ENCODE data around the gene PNLIPRP3. TPM values are rescaled to one million over a fixed set of nuclear protein-coding genes. Genes with fewer than 3 reads are reported as not detected.

Gene PNLIPRP3
- total RNA-seq, 2 donors from 2014 or later: not detected

DNA sequence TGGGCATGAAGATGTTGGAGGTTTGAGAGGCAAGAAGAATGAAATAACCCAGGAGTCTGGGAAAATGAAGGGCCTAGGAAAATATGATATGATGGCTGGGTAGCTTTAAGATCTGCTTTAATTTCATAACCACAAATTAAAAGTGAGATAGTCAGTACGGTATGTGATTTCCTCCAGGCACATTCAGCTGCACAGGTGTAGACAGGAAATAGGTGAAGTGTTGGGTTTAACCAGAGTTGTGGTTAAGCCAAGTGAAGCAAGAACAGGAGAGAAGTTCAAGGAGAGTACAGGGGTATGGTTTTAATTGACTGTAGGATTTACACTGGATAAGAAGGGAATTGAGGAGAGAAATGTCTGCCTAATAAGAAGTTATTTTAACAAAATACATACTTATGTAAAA lies 2.6 kb downstream of the PNLIPRP3 start:
- TF ChIP-seq, protein P1, sequence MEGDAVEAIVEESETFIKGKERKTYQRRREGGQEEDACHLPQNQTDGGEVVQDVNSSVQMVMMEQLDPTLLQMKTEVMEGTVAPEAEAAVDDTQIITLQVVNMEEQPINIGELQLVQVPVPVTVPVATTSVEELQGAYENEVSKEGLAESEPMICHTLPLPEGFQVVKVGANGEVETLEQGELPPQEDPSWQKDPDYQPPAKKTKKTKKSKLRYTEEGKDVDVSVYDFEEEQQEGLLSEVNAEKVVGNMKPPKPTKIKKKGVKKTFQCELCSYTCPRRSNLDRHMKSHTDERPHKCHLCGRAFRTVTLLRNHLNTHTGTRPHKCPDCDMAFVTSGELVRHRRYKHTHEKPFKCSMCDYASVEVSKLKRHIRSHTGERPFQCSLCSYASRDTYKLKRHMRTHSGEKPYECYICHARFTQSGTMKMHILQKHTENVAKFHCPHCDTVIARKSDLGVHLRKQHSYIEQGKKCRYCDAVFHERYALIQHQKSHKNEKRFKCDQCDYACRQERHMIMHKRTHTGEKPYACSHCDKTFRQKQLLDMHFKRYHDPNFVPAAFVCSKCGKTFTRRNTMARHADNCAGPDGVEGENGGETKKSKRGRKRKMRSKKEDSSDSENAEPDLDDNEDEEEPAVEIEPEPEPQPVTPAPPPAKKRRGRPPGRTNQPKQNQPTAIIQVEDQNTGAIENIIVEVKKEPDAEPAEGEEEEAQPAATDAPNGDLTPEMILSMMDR (IDR thresholded peaks at IDR 0.05): no peak
- Histone ChIP-seq H3K4me1 (no peaks in the 10 kb centered on the region), H3K9ac (ENCODE audit: low read depth in 2 of 2, low read length in 2 of 2) (no peak overlapping the region), H3K27ac (no peak overlapping the region), H3K4me3 (no peak overlapping the region), H3K9me3 (no peaks in the 10 kb centered on the region), H3K36me3 (no peaks in the 10 kb centered on the region), H3K27me3 (no peaks in the 10 kb centered on the region)
- DNase-seq: no peak
- intact Hi-C loops (cut with DNase I): no loop called here

DNA sequence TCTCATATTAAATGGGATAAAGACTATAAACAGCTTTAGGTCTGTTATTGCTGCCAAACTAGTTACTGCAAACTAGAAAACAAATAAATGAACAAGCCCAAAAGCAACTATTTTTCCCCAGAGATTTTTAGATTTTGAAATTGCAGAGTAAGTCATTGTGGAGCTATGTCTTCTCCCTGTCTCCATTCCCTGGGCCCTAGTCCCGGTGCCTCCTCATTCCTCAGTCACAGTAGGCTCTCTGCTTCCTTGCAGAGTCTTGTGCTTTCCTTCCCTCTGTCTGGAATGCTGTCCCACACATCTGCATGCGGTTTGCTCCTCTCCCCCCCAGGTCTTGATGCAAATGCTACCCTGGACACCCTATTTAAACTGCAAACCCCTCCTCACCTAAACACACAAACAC lies 4.0 kb downstream of the PNLIPRP3 start:
- H3K4me1 ChIP-seq: no peaks in the 10 kb centered on the region
- intact Hi-C loops (cut with DNase I): no loop called here
- H3K27ac ChIP-seq: no peak overlapping the region
- no peak for DNase-seq
- no peaks in the 10 kb centered on the region for H3K27me3 ChIP-seq
- no peaks in the 10 kb centered on the region for H3K36me3 ChIP-seq
- H3K4me3 ChIP-seq: no peak overlapping the region
- no peak overlapping the region for H3K9ac ChIP-seq (ENCODE audit: low read depth in 2 of 2, low read length in 2 of 2)
- TF ChIP-seq, protein P1 (IDR thresholded peaks at IDR 0.05): no peak
- no peaks in the 10 kb centered on the region for H3K9me3 ChIP-seq

DNA sequence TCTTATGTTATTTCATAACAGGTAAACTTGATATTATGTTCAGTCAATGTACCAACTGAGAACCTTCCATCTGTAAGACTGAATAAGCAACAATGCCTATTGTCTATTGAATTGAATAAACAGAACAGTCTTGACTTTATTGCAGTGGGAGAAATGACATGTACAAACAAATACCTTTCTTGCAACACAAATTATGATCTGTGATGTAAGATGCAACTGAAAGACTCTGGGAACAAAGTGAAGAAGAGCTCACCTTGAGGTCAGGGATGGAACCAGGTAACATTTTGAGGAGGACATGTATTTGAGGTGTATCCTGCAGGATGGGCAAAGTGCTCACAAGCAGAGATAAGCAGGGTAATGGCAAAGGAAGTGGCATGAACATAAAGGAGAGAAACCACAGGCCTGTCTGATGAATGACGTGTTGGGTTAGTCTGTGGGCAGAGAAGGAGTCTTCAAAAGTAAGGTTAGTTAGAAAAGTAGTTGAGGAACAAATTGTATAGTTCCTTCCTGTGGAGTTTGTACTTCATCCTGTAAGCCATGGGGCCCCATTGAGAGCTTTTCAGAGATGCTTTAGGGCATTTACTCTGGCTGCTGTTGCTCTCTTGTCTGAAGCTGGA lies 9.5 kb downstream of the PNLIPRP3 start:
- no peaks in the 10 kb centered on the region for H3K27me3 ChIP-seq
- H3K9ac ChIP-seq (ENCODE audit: low read depth in 2 of 2, low read length in 2 of 2): no peak overlapping the region
- no peaks in the 10 kb centered on the region for H3K36me3 ChIP-seq
- no peak for DNase-seq
- no peak overlapping the region for H3K4me3 ChIP-seq
- H3K27ac ChIP-seq: no peak overlapping the region
- no peaks in the 10 kb centered on the region for H3K4me1 ChIP-seq
- TF ChIP-seq, protein P1 (IDR thresholded peaks at IDR 0.05): no peak
- intact Hi-C loops (cut with DNase I): no loop called here
- H3K9me3 ChIP-seq: no peaks in the 10 kb centered on the region

DNA sequence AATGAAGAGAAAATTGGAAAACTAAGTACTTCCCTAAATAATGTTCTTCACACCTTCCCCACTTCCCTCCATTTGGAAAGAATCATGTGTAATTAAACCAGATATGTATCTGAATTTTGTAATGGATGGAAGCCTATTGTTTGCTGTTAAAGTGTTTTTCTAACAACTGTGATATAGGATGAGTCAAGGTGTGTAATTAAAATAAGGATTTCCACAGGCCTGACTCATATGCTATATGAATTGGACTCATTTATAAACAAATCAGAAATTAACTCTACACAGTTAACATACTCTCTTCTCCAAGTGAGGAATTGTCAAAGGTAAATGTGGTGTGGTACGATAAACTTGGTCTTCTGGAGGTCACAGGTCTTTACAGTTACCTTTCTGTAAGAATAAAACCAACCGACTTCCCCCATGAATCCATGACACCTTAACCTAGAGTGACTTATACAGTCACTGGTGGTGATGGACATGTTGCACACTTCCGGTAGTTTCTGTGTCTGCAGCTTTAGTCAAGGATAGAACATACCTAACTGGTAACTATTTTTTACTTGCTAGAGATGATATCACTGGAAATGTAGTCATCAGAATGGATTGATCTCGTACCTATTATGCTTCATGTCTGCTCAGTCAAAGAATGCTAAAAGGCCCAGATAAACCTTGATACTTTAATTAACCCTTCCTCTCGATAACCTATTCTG lies 12.8 kb downstream of the PNLIPRP3 start:
- H3K4me3 ChIP-seq: no peak overlapping the region

DNA sequence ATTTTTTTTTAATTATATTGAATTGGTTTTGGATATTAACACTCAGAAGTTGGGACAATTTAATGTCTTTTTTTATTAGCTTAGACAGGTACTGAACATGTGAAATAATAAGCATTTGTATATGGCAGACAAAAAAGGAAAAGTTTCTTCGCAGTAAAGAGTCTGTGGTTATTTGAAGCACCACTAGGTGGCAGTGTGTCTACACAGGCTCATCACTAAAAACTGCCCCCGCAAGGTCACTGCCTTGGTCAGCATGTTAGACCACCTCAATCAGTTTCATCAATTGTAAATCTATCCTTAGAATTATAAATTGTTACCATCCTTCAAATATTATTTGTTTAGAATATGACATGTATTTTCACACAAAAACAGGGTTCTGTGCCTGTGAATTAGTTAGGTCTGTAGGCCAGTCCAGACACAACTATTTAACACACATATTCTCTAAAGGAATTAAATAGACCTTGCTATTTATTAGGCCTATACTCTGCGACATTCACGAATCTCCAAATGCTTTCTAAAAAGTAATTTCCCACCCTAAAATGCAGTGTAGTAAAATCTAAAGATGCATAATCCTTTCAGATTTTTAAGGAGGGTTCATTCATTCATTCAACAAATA lies 17.0 kb downstream of the PNLIPRP3 start:
- peak; percentile 23 for DNase-seq
- TF ChIP-seq, protein P1 (IDR thresholded peaks at IDR 0.05): peak; percentile 76
- no peaks in the 10 kb centered on the region for H3K27me3 ChIP-seq
- H3K27ac ChIP-seq: no peak overlapping the region
- intact Hi-C loops (cut with DNase I): loop anchor here (5.0 kb wide), 1 partner anchor 43 kb away; no protein-coding TSS in a partner anchor
- no peaks in the 10 kb centered on the region for H3K4me1 ChIP-seq
- no peaks in the 10 kb centered on the region for H3K9me3 ChIP-seq
- H3K9ac ChIP-seq (ENCODE audit: low read depth in 2 of 2, low read length in 2 of 2): no peak overlapping the region
- no peak overlapping the region for H3K4me3 ChIP-seq
- H3K36me3 ChIP-seq: no peaks in the 10 kb centered on the region

More for the DNA sequence above, 12.8 kb downstream of the PNLIPRP3 start:
- Histone ChIP-seq H3K9me3 (no peaks in the 10 kb centered on the region), H3K36me3 (no peaks in the 10 kb centered on the region), H3K9ac (ENCODE audit: low read depth in 2 of 2, low read length in 2 of 2) (no peak overlapping the region), H3K27me3 (no peaks in the 10 kb centered on the region), H3K4me1 (no peaks in the 10 kb centered on the region), H3K27ac (no peak overlapping the region)
- TF ChIP-seq, protein P1 (IDR thresholded peaks at IDR 0.05): no peak
- intact Hi-C loops (cut with DNase I): loop anchor here (5.0 kb wide), 1 partner anchor 47 kb away; no protein-coding TSS in a partner anchor
- no peak for DNase-seq
